HG02571 (cell line): ENCODE measurements around the gene KCNH8.
A peak's percentile ranks its signal among the peaks of the same experiment; 100 is the strongest.

Source experiments
- ATAC-seq: cut with Tn5 transposase; IDR thresholded peaks from one replicate; pipeline ENCODE4 v1.9.1; 2021; ENCODE audit warnings: mild to moderate bottlenecking, moderate library complexity; ENCODE audit not compliant: unreplicated experiment

KCNH8 gene

GRCh38 chr3:19467761-19468160 lies 319.5 kb downstream of the KCNH8 start:
- ATAC-seq: no peak

GRCh38 chr3:19471138-19471537 lies 322.8 kb downstream of the KCNH8 start:
- ATAC-seq: no peak

GRCh38 chr3:19473971-19474580 lies 325.8 kb downstream of the KCNH8 start:
- ATAC-seq: no peak

GRCh38 chr3:19476281-19476680 lies 328.0 kb downstream of the KCNH8 start:
- no peak for ATAC-seq

GRCh38 chr3:19485267-19485666 lies 337.0 kb downstream of the KCNH8 start:
- ATAC-seq: no peak

- ATAC-seq: no peak
These were observed 339.1 kb downstream of the KCNH8 start for GRCh38 chr3:19487386-19487785.

GRCh38 chr3:19488939-19489338 lies 340.6 kb downstream of the KCNH8 start:
- ATAC-seq: no peak

- ATAC-seq: no peak
These were observed 341.6 kb downstream of the KCNH8 start for GRCh38 chr3:19489936-19490335.

- no peak for ATAC-seq
These were observed 357.9 kb downstream of the KCNH8 start for GRCh38 chr3:19506171-19506570.

GRCh38 chr3:19522305-19522704 lies 374.0 kb downstream of the KCNH8 start:
- ATAC-seq: no peak

GRCh38 chr3:19526071-19526470 lies 377.8 kb downstream of the KCNH8 start:
- no peak for ATAC-seq

GRCh38 chr3:19527746-19528145 lies 379.4 kb downstream of the KCNH8 start:
- ATAC-seq: no peak

GRCh38 chr3:19531426-19531825 lies 383.1 kb downstream of the KCNH8 start:
- ATAC-seq: no peak

- ATAC-seq: peak; percentile 69
These were observed 391.4 kb downstream of the KCNH8 start for GRCh38 chr3:19539518-19540392.

- peak; percentile 27 for ATAC-seq
These were observed 392.2 kb downstream of the KCNH8 start for GRCh38 chr3:19540464-19540863.

GRCh38 chr3:19541284-19541683 lies 393.0 kb downstream of the KCNH8 start:
- ATAC-seq: no peak

GRCh38 chr3:19543212-19543841 lies 395.0 kb downstream of the KCNH8 start:
- peak; percentile 55 for ATAC-seq

GRCh38 chr3:19547665-19548464 lies 399.6 kb downstream of the KCNH8 start:
- ATAC-seq: no peak

GRCh38 chr3:19559724-19560442 lies 411.6 kb downstream of the KCNH8 start:
- peak; percentile 98 for ATAC-seq

- no peak for ATAC-seq
These were observed 425.3 kb downstream of the KCNH8 start for GRCh38 chr3:19573644-19574043.
